GM21576 (cell line): Measurements from ENCODE around the gene SUPT3H.
"Not testable (repeated sequence)": the region's sequence is repeated elsewhere in the genome, so short reads cannot be mapped to it uniquely, and the experiment has no call there.

ENCODE experiments used
- ATAC-seq: cut with Tn5 transposase; IDR thresholded peaks from one replicate; pipeline ENCODE4 v1.9.1; 2021; ENCODE audit warnings: mild to moderate bottlenecking, moderate library complexity; ENCODE audit not compliant: unreplicated experiment

The SUPT3H gene

DNA sequence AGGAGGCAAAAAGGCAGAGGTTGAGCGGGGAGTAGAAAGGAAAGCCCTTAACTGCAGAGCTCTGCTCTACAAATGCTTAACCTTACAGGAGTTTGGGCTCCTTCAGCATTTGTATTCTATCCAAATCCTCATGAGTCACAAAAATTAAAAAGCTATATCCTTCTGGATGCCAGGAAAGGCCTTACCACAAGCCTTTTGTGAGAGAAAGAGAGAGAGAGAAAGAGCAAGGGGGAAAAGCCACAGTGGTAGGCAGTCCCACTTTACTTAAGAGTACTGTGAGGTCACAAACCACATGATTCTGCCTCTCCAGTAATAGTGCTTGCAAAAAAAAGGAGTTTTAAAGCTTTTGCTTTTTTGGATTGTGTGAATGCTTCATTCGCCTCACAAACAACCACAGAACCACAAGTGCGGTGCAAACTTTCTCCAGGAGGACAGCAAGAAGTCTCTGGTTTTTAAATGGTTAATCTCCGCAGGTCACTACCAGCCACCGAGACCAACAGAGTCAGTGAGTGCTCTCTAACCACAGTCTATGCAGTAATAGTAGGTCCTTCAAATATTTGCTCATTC lies 49.7 kb downstream of the SUPT3H start, which contains the start of gene RUNX2:
TSS of gene RUNX2 (plus strand) at position 375 of the 567 bp plus-strand sequence. CDS start 397 bp downstream, outside the sequence.
- no peak for ATAC-seq

DNA sequence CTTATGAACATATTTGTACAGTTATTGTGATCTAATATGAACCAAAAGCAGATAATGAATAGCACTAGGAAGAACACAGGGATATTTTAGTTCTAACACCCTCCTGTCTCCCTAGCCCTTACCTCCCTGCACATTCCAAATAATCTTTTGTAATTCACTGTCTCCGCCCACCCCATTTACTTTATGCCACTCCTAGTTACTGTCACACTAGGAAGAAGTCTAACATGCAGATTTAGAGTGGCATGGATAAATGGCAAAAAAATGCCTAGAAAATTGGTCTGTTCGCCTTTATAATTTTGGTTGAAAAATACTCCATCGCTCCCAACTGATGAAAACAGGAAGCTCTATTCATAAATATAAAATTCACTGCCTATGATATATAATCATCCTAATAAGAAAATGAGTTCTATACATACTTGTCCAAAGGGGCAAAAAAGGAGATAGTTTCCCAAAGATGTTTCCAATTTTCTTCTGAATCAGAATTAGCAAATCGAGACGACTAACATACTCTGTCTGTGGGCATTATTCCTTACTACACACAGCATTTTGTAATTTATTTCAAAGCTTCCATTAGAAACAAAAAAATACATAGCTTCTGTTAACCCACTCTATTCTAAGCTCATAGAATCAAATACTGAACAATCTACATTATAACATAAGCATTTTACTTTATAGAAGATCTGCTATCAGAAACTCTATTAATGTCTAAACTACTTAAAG lies 50.9 kb downstream of the SUPT3H start:
- no peak for ATAC-seq

DNA sequence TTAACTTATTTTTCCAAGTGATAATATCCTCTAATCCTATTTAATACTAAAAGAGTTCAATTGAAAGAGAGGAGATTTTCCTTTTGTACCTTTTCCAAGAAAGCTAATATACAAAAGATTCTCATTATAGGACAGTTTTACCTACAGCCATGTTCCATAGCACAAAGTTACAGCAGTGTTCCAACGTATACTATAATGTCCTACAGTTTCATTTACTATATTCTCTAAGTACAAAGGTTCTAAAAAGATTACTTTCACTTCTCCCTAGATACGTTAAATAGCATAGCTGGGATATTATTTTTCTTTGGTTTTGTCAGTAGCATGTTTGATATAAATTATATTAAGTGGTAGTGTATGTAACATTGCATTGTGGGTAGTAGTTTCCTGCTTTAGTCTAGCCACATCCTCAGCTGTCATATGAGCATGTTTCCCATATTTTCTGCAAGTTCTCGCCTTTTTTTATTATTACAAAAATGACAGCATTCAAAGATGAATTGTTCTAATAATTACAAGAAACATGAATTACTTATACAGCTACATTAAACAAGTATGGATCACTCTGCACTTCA lies 54.0 kb downstream of the SUPT3H start:
- no peak for ATAC-seq

DNA sequence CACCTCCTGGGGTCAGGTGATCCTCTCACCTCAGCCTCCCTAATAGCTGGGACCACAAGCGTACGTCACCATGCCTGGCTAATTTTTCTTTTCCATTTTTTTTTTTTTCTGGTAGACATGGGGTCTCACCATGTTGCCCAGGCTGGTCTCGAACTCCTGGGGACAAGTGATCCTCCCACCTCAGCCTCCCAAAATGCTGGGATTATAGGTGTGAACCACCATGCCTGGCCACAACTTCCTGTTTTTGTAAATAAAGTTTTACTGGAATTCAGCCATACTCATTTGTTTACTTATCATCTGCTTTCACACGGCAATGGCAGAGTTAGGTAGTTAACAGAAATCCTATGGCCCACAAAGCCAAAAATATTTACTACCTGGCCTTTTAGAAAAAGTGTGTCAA lies 57.4 kb downstream of the SUPT3H start:
- no peak for ATAC-seq

DNA sequence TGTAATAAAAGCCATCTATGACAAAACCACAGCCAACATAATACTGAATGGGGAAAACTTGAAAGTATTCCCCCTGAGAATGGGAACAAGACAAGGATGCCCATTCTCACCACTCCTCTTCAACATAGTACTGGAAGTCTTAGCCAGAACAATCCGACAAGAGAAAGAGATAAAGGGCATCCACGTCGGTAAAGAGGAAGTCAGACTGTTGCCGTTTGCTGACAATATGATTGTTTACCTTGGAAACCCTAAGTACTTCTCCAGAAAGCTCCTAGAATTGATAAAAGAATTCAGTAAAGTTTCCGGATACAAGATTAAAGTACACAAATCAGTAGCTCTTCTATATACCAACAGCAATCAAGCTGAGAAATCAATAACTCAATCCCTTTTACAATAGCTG lies 63.6 kb downstream of the SUPT3H start:
- ATAC-seq = no peak

DNA sequence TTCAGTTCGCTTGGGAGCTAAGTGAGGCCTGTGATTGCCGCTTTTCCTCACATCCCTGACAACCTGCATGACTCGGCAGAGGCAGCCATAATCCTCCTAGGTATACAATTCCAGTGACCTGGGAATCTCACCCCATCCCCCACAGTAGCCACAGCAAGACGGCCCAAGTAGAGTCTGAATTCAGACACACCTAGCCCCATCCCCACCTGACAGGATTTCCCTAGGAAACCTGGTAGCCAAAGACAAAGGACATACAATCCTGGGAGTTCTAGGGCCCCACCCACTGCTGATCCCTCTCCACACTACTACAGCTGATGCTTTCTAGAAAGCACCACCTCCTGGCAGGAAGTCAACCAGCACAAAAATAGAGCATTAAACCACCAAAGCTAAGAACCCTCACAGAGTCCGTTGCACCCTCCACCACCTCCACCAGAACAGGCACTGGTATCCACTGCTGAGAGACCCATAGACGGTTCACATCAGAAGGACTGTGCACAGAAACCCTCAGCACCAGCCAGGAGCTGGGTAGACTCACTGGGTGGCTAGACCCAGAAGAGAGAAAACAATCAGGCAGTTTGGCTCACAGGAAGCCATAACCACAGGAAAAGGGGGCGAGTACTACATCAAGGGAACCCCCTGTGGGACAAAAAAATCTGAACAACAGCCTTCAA lies 67.5 kb downstream of the SUPT3H start:
- ATAC-seq = no peak

DNA sequence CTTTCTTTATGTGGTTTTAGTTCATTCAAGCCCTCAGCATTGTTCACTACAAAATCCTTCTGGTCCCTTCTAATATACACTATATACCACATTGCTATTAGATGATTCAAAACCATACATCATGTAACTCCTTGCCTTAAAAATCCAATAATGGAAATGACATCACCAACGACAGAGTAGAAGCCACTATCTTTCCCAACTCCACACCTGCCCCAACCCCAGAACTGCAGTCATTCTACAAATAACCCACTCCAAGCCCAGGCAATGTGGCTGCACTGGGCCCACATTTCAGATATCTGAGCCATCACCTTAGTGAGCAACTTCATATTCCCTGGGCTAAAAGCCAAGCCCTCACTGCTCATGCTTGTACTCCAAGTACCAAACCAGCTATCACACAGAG lies 72.2 kb downstream of the SUPT3H start:
- no peak for ATAC-seq

DNA sequence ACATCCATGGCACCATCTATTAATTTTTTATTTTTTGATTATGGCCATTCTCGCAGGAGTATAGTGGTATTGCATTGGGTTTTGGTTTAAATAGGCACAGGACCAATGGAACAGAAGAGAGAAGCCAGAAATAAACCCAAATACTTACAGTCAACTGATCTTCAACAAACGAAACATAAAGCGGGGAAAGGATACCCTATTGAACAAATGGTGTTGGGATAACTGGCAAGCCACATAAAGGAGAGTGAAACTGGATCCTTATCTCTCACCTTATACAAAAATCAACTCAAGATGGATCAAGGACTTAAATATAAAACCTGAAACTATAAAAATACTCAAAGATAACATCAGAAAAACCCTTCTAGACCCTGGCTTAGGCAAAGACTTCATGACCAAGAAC lies 74.9 kb downstream of the SUPT3H start:
- no peak for ATAC-seq

DNA sequence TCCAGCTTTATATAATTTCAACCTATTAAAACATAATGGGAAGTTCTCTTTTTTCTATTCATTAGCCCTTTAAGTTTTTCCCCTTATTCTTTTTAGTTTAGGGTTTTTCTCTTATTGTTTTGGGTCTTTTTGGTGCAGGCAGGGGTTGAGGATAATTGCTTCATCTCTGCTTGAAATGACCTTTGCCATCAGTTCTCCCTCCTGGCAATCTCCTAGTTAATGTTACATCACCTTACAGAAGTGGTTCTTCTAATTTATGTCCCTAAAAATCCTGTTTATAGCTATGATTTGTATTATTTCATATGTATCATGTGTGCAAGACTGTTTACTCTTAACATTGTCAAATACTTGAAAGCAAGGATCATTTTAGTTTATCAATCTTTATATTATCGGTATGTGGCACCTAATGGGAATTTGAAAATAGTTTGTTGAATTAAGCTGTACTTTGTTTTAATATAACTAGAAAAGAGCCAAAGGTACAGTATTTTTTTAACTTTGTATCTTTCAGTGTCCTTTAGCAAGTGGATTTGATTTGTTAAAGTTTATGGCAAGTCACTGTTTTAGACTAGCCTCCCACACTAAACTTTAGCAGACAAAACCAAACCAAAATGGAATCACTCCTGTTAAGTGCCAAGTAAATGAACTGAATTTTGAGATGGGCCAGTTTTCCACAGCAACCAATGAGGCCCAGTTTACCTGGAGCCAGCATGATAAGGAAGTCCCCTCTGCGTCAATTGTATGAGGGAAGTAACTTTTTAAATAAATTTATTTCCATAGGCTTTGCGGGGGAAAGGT lies 76.2 kb downstream of the SUPT3H start:
- no peak for ATAC-seq

DNA sequence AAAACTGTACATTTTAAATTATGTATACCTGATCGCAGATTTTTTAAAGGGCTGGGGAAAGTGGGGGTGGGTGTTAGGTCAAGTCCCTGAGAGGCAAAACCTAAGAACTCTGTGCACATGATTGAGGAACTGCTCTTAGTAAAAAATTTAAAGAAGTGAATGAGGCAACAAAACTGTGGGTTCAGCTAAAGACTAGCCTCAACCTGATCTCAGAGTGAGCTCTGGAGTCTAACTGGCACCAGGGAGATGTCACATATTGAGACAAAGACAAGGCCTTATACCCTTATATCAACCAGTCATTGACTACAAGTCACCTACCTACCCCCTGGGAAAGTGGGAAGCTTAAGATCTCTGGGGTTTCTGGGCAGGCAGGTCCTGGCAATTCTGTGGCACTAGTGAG lies 77.0 kb downstream of the SUPT3H start:
- ATAC-seq = no peak

DNA sequence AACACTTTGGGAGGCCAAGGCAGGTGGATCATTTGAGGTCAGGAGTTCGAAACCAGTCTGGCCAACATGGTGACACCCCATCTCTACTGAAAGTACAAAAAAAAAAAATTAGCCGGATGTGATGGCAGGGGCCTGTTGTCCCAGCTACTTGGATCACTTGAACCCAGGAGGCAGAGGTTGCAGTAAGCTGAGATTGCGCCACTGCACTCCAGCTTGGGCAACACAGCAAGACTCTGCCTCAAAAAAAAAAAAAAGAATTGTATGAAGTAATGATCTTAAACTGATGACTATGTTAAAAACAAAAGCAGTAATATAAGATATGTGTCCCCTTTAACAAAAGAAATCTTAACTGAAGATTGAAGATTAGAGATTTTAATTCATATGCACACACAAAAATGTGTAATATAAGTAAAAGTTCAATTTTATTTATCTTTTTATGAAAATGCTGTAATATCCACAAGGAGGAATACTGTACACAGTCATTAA lies 78.6 kb downstream of the SUPT3H start:
- ATAC-seq = no peak

DNA sequence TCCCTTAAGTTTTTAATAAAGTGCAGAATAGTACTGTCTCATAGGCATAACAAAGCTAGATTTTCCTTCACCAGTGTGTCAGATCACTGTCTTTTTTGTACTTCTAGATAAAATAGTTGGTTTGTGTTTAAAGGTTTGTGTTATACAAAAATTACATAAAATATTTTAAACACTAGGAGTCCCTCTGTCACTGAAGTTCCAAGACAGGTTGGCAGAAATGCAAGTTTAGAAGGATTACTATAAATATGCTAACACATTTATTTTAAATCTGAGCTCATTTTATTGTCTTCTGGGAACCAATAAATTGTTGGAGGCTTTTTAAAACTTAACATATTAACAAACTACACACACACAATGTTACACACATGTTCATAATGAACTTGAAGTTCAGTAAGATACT lies 80.4 kb downstream of the SUPT3H start:
- ATAC-seq = no peak

DNA sequence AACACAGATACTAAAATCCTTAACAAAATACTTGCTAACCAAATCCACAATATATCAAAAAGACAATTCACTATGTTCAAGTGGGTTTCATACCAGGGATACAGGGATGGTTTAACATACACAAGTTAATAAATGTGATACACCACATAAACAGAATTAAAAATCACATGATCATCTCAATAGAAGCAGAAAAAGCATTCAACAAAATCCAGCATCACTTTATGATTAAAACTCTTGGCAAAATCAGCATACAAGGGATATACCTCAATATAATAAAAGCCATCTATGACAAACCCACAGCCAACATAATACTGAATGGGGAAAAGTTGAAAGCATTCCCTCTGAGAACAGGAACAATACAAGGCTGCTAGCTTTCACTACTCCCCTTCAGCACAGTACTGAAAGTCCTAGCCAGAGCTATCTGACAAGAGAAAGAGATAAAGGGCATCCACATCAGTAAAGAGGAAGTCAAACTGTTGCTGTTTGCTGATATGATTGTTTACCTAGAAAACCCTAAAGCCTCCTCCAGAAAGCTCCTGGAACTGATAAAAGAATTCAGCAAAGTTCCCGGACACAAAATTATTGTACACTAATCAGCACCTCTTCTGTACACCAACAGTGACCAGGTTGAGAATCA lies 83.6 kb downstream of the SUPT3H start:
- ATAC-seq = not testable (repeated sequence)

DNA sequence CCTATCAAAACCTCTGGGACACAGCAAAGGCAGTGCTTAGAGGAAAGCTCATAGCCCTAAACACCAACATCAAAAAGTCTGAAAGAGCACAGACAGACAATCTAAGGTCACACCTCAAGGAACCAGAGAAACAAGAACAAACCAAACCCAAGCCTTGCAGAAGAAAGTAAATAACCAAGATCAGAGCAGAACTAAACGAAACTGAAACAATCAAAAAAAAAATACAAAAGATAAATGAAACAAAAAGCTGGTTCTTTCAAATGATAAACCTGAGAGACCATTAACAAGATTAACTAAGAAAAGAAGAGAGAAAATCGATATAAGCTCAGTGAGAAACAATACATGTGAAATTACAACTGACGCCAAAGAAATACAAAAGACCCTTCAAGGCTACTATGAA lies 84.4 kb downstream of the SUPT3H start:
- no peak for ATAC-seq

DNA sequence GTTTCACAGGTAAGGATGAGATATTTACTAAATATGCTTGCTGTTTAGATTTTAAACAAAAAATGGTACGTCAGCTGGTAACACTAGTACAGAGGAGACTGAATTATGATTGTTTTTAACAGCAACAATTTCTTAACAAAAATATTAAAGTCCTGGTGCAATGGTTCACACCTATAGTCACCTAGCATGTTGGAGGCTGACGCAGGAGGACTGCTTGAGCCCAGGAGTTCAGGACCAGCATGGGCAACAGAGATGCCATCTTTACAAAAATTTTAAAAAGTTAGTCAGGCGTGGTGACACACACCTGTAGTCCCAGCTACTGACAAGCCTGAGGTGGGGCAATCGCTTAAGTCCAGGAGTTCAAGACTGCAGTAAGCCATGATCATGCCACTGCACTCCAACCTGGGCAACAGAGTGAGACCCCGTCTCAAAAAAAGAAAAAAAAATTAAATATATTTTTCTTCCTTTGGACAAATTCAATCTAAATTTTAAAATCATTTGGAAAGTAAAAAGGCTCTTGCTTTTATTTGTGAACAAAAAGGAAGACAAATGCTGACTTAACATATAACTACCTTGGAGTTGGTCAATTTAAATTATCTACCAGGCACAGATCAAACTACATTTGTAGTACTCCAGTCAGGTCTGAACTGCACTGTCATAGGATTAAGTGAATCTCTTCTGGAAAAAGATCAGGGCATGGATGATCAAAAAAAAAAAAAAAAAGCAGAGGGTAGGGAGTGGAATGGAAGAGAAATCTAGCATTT lies 87.8 kb downstream of the SUPT3H start:
- no peak for ATAC-seq

DNA sequence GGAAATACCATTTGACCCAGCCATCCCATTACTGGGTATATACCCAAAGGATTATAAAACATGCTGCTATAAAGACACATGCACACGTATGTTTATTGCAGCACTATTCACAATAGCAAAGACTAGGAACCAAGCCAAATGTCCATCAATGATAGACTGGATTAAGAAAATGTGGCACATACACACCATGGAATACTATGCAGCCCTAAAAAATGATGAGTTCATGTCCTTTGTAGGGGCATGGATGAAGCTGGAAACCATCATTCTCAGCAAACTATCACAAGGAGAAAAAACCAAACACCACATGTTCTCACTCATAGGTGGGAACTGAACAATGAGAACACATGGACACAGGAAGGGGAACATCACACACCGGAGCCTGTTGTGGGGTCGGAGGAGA lies 91.0 kb downstream of the SUPT3H start:
- ATAC-seq = not testable (repeated sequence)

DNA sequence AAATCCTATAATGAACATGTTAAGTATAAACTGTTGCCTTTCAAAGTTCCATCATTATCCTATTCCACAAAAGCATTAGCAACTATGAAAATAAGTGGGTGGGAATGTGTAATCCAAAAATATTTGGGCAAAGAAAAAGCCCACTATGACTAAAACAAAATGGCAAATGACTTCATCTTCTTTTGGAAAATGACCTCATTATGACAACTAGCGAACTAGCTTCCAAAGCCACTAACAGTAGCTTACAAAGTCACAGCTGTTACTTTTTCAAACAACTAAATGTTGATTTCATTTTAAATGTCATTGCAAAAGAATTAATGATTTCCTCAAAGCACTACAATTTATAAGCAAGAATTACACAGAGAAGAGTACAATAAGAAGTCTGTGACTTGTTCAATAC lies 99.4 kb downstream of the SUPT3H start:
- no peak for ATAC-seq

DNA sequence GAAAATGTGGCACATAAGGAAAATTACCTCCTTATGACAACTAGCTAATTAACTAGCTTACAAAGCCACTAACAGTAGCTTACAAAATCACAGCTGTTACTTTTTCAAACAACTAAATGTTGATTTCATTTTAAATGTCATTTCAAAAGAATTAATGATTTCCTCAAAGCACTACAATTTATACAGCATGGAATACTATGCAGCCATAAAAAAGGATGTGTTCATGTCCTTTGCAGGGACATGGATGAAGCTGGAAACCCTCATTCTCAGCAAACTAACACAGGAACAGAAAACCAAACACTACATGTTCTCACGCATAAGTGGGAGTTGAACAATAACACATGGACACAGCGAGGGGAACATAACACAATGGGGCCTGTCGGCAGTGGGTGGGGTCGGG lies 100.0 kb downstream of the SUPT3H start:
- not testable (repeated sequence) for ATAC-seq

DNA sequence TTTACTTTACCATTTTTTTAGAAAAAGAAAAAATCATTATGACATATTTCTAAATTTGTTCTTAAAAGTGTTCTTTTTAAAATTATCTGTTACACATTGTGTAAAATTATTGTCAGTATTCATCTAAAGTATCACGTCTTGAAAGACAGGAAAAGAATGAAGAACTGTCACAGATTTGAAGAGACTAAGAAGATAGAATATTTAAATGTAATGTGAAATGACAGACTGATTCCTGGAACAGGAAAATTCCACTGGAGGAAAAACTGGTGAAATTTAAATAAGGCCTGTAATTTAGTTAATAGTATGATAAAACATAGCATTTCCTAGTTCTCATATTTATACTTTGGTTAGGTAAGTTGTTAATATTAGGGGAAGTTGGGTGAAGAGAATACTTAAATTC lies 102.4 kb downstream of the SUPT3H start:
- no peak for ATAC-seq

DNA sequence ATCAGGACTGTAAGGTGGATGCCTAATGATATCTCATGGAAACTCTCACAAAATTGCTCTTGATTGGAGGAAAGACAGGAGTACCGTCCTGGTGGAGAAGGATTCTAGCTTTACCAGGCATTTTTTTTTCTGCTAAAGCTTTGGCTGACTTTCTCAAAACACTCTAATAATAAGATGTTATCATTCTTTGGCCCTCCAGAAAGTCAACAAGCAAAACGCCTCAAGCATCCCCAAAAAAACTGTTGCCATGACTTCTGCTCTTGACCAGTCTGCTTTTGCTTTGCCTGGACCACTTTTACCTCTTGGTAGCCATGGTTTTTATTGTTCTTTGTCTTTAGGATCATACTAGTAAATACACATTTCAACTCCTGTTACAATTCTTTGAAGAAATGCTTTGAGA lies 105.1 kb downstream of the SUPT3H start:
- ATAC-seq = no peak
